Fibroblast of lung (primary cell): ENCODE data around the gene AMIGO1.

Source experiments
- EZH2 ChIP-seq: IDR thresholded peaks from 2 replicates; pipeline ENCODE4 v1.5.1; 2012; ENCODE audit warnings: low read length, control low read depth, mild to moderate bottlenecking; ENCODE audit errors: missing control alignments
- TF ChIP-seq, protein P1 (sequence below), 2 donors: IDR thresholded peaks in 1 of 2; conservative IDR thresholded peaks in 1 of 2; 1 replicate in 1 of 2; 2 replicates in 1 of 2; pipeline ENCODE4 v1.5.1; 2011 to 2012; ENCODE audit warnings: low read length in 2 of 2, control low read depth in 1 of 2, inconsistent platforms in 1 of 2, low read depth in 1 of 2, mild to moderate bottlenecking in 1 of 2

DNA sequence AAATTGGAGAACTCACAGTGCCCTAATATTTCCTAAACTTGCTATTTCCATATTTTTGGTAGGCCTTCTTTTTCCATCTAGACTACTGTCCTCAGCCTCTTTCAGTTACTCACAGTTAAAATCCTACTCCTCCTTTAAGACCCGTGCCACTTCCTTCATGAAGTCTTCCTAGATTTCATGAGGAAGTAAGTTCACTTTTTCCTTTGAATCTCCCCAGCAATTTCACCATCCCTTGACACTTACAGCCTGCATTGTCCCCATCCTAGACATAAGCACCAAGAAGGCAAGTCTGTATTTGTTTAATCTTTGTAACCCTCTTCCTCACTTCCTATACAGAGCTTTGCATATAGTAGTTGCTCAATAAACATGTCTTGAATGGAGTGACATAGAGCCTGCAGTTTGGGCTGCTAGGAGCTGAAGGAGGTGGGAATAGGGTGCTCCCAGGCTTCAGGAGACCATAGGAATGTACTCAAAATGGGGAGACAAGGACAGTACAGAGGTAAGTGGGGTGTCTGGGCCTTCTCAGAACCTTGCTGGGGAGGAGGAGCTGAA is 24.9 kb upstream of the AMIGO1 start:
- TF ChIP-seq, protein P1, sequence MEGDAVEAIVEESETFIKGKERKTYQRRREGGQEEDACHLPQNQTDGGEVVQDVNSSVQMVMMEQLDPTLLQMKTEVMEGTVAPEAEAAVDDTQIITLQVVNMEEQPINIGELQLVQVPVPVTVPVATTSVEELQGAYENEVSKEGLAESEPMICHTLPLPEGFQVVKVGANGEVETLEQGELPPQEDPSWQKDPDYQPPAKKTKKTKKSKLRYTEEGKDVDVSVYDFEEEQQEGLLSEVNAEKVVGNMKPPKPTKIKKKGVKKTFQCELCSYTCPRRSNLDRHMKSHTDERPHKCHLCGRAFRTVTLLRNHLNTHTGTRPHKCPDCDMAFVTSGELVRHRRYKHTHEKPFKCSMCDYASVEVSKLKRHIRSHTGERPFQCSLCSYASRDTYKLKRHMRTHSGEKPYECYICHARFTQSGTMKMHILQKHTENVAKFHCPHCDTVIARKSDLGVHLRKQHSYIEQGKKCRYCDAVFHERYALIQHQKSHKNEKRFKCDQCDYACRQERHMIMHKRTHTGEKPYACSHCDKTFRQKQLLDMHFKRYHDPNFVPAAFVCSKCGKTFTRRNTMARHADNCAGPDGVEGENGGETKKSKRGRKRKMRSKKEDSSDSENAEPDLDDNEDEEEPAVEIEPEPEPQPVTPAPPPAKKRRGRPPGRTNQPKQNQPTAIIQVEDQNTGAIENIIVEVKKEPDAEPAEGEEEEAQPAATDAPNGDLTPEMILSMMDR (conservative IDR thresholded peaks at IDR 0.05 in 1 of 2, IDR thresholded peaks at IDR 0.05 in 1 of 2; ENCODE audit: low read depth in 1 of 2, low read length in 2 of 2) = no peak
- TF ChIP-seq EZH2 = no peak
